DND-41 (cell line): Measurements from ENCODE around the gene KCNIP2.

Experiments used
- ATAC-seq: fragments of 200-7000 bp; cut with Tn5 transposase; 3 replicates; pipeline ENCODE4 v1.9.1; 2021; ENCODE audit warnings: low read depth; ENCODE audit not compliant: insufficient read depth
- DNase-seq: peaks from one replicate; pipeline ENCODE4 v3.0.0-alpha.2; 2020
- H2AFZ ChIP-seq: 2 replicates; pipeline ENCODE4 v1.6.0; 2012; ENCODE audit warnings: low read depth, low read length
- H3K27ac ChIP-seq: 2 replicates; pipeline ENCODE4 v1.5.1; 2012; ENCODE audit warnings: low read length, inconsistent platforms
- H3K27me3 ChIP-seq: fragments of 200-600 bp; sonication (generic); 2 replicates; pipeline ENCODE4 v1.6.0; 2012; ENCODE audit warnings: low read length, mild to moderate bottlenecking, inconsistent platforms; ENCODE audit not compliant: insufficient read depth, poor library complexity
- H3K36me3 ChIP-seq: 2 replicates; pipeline ENCODE4 v1.5.1; 2012; ENCODE audit warnings: low read length, inconsistent platforms; ENCODE audit not compliant: insufficient read depth
- H3K4me1 ChIP-seq: 2 replicates; pipeline ENCODE4 v1.5.1; 2012; ENCODE audit warnings: mild to moderate bottlenecking, low read length; ENCODE audit not compliant: insufficient read depth
- H3K4me2 ChIP-seq: 2 replicates; pipeline ENCODE4 v1.6.0; 2012; ENCODE audit warnings: mild to moderate bottlenecking, moderate library complexity, low read length, inconsistent platforms; ENCODE audit not compliant: insufficient read depth
- H3K4me3 ChIP-seq, 2 experiments: fragments of 200-600 bp in 1 of 2; shearing (Covaris generic) in 1 of 2; 2 replicates each; pipeline ENCODE4 v1.5.1; 2012 to 2016; ENCODE audit warnings: inconsistent platforms in 2 of 2, low read length in 2 of 2, mild to moderate bottlenecking in 2 of 2, low read depth in 1 of 2, moderate library complexity in 1 of 2
- H3K79me2 ChIP-seq: 2 replicates; pipeline ENCODE4 v1.6.0; 2012; ENCODE audit warnings: low read length, inconsistent platforms; ENCODE audit not compliant: insufficient read depth
- H3K9ac ChIP-seq: 2 replicates; pipeline ENCODE4 v1.6.0; 2012; ENCODE audit warnings: low read depth, mild to moderate bottlenecking, inconsistent platforms, low read length, moderate library complexity
- H3K9me3 ChIP-seq: 2 replicates; pipeline ENCODE4 v1.5.1; 2012; ENCODE audit warnings: low read length, moderate library complexity, mild to moderate bottlenecking, inconsistent platforms; ENCODE audit not compliant: insufficient read depth, severe bottlenecking
- H4K20me1 ChIP-seq: 2 replicates; pipeline ENCODE4 v1.6.0; 2012; ENCODE audit warnings: low read length; ENCODE audit not compliant: insufficient read depth
- CTCF ChIP-seq: IDR thresholded peaks from 2 replicates; pipeline ENCODE4 v1.5.1; 2012; ENCODE audit warnings: borderline replicate concordance, low read length, moderate library complexity, mild to moderate bottlenecking; ENCODE audit not compliant: poor library complexity, severe bottlenecking; ENCODE audit errors: extremely low read depth
- EZH2 ChIP-seq: IDR thresholded peaks from 3 replicates; pipeline ENCODE4 v1.6.1; 2012; ENCODE audit warnings: borderline replicate concordance, low read depth, mild to moderate bottlenecking, moderate library complexity, low read length, inconsistent platforms; ENCODE audit not compliant: severe bottlenecking

Gene KCNIP2

GRCh38 chr10:101818119-101818871 lies 25.3 kb downstream of the KCNIP2 start, which contains the start of gene OGA:
Gene OGA (minus strand): TSS chr10:101818444. CDS start chr10:101818022, 422 bp downstream.
- Histone ChIP-seq H3K36me3 (peaks cover 17% of the 10 kb centered on the region), H3K4me1 (peaks cover 41% of the 10 kb centered on the region), H3K27ac (peak within 1 kb of the TSS; percentile 96), H3K9ac (peak within 1 kb of the TSS; percentile 90), H3K27me3 (no peaks in the 10 kb centered on the region), H3K79me2 (peaks cover 66% of the 10 kb centered on the region), H3K4me2 (peak within 1 kb of the TSS; percentile 94), H3K4me3 (peak within 1 kb of the TSS; percentile 67 to 87), H3K9me3 (no peaks in the 10 kb centered on the region), H2AFZ (peak within 1 kb of the TSS; percentile 82), H4K20me1 (peaks cover 47% of the 10 kb centered on the region)
- peak; percentile 99 for DNase-seq
- peak; percentile 92 for ATAC-seq
- TF ChIP-seq CTCF (peak; percentile 11), EZH2 (no peak)

GRCh38 chr10:101817337-101818118 lies 26.1 kb downstream of the KCNIP2 start:
- DNase-seq (peak; percentile 53), ATAC-seq (peak; percentile 12)
- Histone ChIP-seq H3K4me3 (peak overlapping the region; percentile 67 to 87), H3K9ac (peak overlapping the region; percentile 90), H4K20me1 (peaks cover 54% of the 10 kb centered on the region), H3K79me2 (peaks cover 74% of the 10 kb centered on the region), H3K4me2 (peak overlapping the region; percentile 79), H3K27ac (peak overlapping the region; percentile 96), H3K4me1 (peaks cover 41% of the 10 kb centered on the region), H3K9me3 (no peaks in the 10 kb centered on the region), H3K36me3 (peaks cover 25% of the 10 kb centered on the region), H3K27me3 (no peaks in the 10 kb centered on the region), H2AFZ (peak overlapping the region; percentile 74; the same call in 1 of the 2 replicates)
- TF ChIP-seq CTCF (no peak), EZH2 (no peak)

- Histone ChIP-seq H3K4me1 (peaks cover 41% of the 10 kb centered on the region), H3K27me3 (no peaks in the 10 kb centered on the region), H3K4me2 (peak overlapping the region; percentile 79), H3K9me3 (no peaks in the 10 kb centered on the region), H3K9ac (peak overlapping the region; percentile 90), H3K36me3 (peaks cover 31% of the 10 kb centered on the region), H2AFZ (no peak overlapping the region), H3K4me3 (peak overlapping the region; percentile 67 to 87), H3K79me2 (peaks cover 80% of the 10 kb centered on the region), H3K27ac (peak overlapping the region; percentile 96), H4K20me1 (peaks cover 60% of the 10 kb centered on the region)
- no peak for ATAC-seq
- no peak for DNase-seq
- no peak for TF ChIP-seq CTCF
Measured at GRCh38 chr10:101816913-101817336, 26.7 kb downstream of the KCNIP2 start.
